Transverse colon (tissue), 4 donors: ENCODE results near the gene TRIM31. TPM values are rescaled to one million over a fixed set of nuclear protein-coding genes. Genes with fewer than 3 reads are reported as not detected.

Experiments used
- DNase-seq: peaks from one replicate; pipeline ENCODE4 v3.0.0-alpha.2; 2019
- H3K27ac ChIP-seq, 4 donors: fragments of 200-600 bp; sonication (generic); 2 replicates each; pipeline ENCODE4 v1.5.1; 2016 to 2018; ENCODE audit warnings: inconsistent platforms in 4 of 4
- H3K27me3 ChIP-seq: fragments of 200-600 bp; sonication (generic); 2 replicates; pipeline ENCODE4 v1.5.1; 2017; ENCODE audit warnings: inconsistent platforms
- H3K36me3 ChIP-seq, 4 donors: fragments of 200-600 bp; sonication (generic); 2 replicates each; pipeline ENCODE4 v1.5.1; 2017 to 2019; ENCODE audit warnings: inconsistent platforms in 4 of 4
- H3K4me1 ChIP-seq, 4 donors: fragments of 200-600 bp; sonication (generic); 2 replicates each; pipeline ENCODE4 v1.5.1; 2017 to 2020; ENCODE audit warnings: inconsistent platforms in 4 of 4
- H3K4me3 ChIP-seq, 4 donors: fragments of 200-600 bp; sonication (generic); 1 replicate in 1 of 4; 2 replicates in 3 of 4; pipeline versions ENCODE4 v1.5.1 to v1.6.1; 2017 to 2019; ENCODE audit warnings: inconsistent platforms in 4 of 4
- H3K9me3 ChIP-seq, 2 donors: fragments of 200-600 bp; sonication (generic); 2 replicates each; pipeline ENCODE4 v1.5.1; 2017 to 2019; ENCODE audit warnings: inconsistent platforms in 2 of 2
- CTCF ChIP-seq, 5 experiments: fragments of 200-600 bp in 3 of 5; fragments of 450-650 bp in 2 of 5; sonication (generic) in 3 of 5; IDR thresholded peaks; 1 replicate in 2 of 5; 2 replicates in 3 of 5; pipeline ENCODE4 v1.5.1; 2016 to 2017; ENCODE audit warnings: antibody characterized with exemption in 5 of 5, inconsistent platforms in 3 of 5, mild to moderate bottlenecking in 2 of 5, moderate library complexity in 1 of 5
- EP300 ChIP-seq: sonication (generic); formaldehyde crosslinking; IDR thresholded peaks from one replicate; pipeline ENCODE4 v1.6.1; 2017; ENCODE audit warnings: antibody characterized with exemption, low read depth
- POLR2A ChIP-seq: fragments of 450-650 bp; IDR thresholded peaks from one replicate; pipeline ENCODE4 v1.6.1; 2016; ENCODE audit warnings: antibody characterized with exemption, mild to moderate bottlenecking, moderate library complexity
- POLR2AphosphoS5 ChIP-seq, 3 donors: sonication (generic); formaldehyde crosslinking; IDR thresholded peaks; one replicate each; pipeline ENCODE4 v1.6.1; 2016; ENCODE audit warnings: antibody characterized with exemption in 3 of 3
- WGBS, 2 donors: methylation state at CpG; one replicate each; pipeline ENCODE4 v1.1.5; 2018; ENCODE audit warnings: low coverage in 1 of 2; 5-methylcytosine and 5-hydroxymethylcytosine counted together
- in situ Hi-C, 4 donors: fragments of 200-750 bp; cut with MboI; loops; one replicate each; pipeline versions ENCODE4 v1.15.0 to v1.15.1; 2017; ENCODE audit warnings: low sequenced_read_pairs in 3 of 4, low pct_ligation_motif_present in 1 of 4, low pct_unique_long_range_greater_than_20kb in 1 of 4
- intact Hi-C: fragments of 100-400 bp; cut with DNase I; formaldehyde crosslinking; loops from one replicate; pipeline ENCODE4 v1.15.1; 2023; ENCODE audit warnings: low total_unique reads
- total RNA-seq, 4 donors: library from RNA; depleted of rRNA; stranded (reverse); fragments of >200 nt; gene quantifications; one replicate each; pipeline ENCODE4 v1.1.0, GENCODE V29; 2016

TRIM31 gene
- total RNA-seq, 4 donors from 2014 or later, result 3.4 to 221 (median 151) TPM

- in situ Hi-C loops (no loop called here), intact Hi-C loops (no loop called here)
- H3K27ac ChIP-seq, result peak overlapping the region; percentile 67 to 79 (median 72)
- peaks cover 0 to 38% (median 28%) of the 10 kb centered on the region in 4 donors for H3K4me1 ChIP-seq
- DNase-seq, result peak; percentile 87
- 0 to 13% methylated on average over 3 to 4 of the region's 4 CpGs for WGBS, 2 donors
- H3K9me3 ChIP-seq, result no peaks in the 10 kb centered on the region
- no peak overlapping the region for H3K4me3 ChIP-seq
- no peaks in the 10 kb centered on the region for H3K36me3 ChIP-seq
- H3K27me3 ChIP-seq, result no peaks in the 10 kb centered on the region
- peak; percentile 10 to 58 (median 48) for TF ChIP-seq POLR2AphosphoS5 (IDR thresholded peaks at IDR 0.05)
- no peak for TF ChIP-seq CTCF (IDR thresholded peaks at IDR 0.05)
These were observed 43.3 kb upstream of the TRIM31 start for GRCh38 chr6:30156262-30156599.

DNA sequence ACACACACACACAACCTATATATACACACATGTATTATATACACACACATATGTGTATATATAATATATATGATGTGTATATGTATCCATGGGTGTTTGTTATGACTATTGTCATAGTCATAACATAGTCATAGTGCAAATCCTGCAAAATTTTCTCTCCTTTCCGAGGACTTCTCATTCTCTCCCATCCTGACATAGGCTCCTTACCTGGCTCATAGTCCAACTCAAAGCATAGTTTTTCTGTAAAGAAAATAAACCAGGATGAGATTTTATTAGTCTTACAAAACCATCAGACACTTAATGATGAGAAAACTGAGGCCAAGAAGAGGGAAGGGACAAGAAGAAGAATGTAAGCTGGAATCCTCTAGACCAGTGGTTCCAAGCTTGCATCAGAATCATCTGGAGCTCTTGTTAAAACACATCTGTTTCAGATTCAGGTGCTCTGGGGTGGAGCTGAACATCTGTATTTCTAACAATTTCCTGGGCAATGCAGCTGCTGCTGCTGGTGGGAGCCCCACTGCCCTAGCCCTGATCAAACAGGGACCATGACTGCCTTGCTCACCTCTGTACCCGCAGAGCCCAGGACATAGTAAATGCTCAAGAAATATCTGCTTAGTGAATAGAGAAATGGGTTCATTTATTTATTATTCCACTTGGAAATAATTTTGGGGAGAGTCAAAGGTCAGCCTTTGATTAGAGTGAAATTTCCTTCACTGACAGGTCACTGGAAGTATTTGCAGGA is 42.8 kb upstream of the TRIM31 start:
- Histone ChIP-seq H3K27me3 (no peaks in the 10 kb centered on the region), H3K4me1 (peaks cover 0 to 38% (median 28%) of the 10 kb centered on the region in 4 donors), H3K27ac (peak overlapping the region; percentile 67 to 79 (median 72)), H3K4me3 (no peak overlapping the region), H3K9me3 (no peaks in the 10 kb centered on the region), H3K36me3 (no peaks in the 10 kb centered on the region)
- no peak for DNase-seq
- intact Hi-C loops, result no loop called here
- TF ChIP-seq POLR2A (no peak), POLR2AphosphoS5 (IDR thresholded peaks at IDR 0.05) (no peak), CTCF (IDR thresholded peaks at IDR 0.05) (no peak), EP300 (no peak)
- WGBS, 2 donors, result 50 to 70% methylated on average over 1 to 2 of the region's 2 CpGs
- in situ Hi-C loops, result no loop called here

- no peak for TF ChIP-seq EP300
- no peak for TF ChIP-seq POLR2A
- peak in 2 of 3 donors; percentile 5 to 70 for TF ChIP-seq POLR2AphosphoS5 (IDR thresholded peaks at IDR 0.05)
- peak in 3 of 5 experiments; percentile 16 to 50 (median 46) for TF ChIP-seq CTCF (IDR thresholded peaks at IDR 0.05)
- Histone ChIP-seq H3K27me3 (no peaks in the 10 kb centered on the region), H3K36me3 (no peaks in the 10 kb centered on the region), H3K9me3 (no peaks in the 10 kb centered on the region), H3K4me3 (peak overlapping the region in 1 of 4 donors; percentile 12), H3K27ac (peak overlapping the region; percentile 67 to 79 (median 72)), H3K4me1 (peaks cover 0 to 38% (median 28%) of the 10 kb centered on the region in 4 donors)
- 28 to 44% methylated on average over 6 to 12 of the region's 12 CpGs for WGBS, 2 donors
- intact Hi-C loops, result no loop called here
- peak; percentile 63 for DNase-seq
- in situ Hi-C loops, result no loop called here
These were observed 42.0 kb upstream of the TRIM31 start for GRCh38 chr6:30154709-30155519.

DNA sequence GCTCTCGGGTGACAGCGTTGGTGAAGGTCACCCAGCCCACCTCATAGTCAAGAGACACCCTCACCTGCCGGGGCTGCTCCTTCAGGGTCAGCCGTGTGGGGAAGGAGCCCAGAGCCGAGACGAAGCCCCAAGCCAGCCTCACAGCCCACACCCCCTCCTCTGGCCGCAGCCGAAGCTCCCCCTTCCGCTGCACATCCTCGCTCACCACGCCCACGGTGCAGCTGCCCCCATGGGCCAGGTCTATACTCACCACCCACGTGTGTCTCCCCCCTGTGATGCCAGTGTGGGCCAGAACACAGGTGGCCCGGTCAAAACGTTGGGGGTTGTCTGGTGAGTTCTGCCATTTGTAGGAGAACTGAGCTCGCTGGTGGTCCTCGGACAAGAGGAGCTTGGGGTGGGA is 41.2 kb upstream of the TRIM31 start:
- no peak for DNase-seq
- intact Hi-C loops (no loop called here), in situ Hi-C loops (no loop called here)
- H3K27ac ChIP-seq, result peak overlapping the region in 3 of 4 donors; percentile 67 to 79 (median 74)
- 83% methylated on average over 17 of the region's 17 CpGs; no CpG with 5 or more reads in 1 of the 2 donors for WGBS, 2 donors
- peaks cover 0 to 38% (median 28%) of the 10 kb centered on the region in 4 donors for H3K4me1 ChIP-seq
- no peaks in the 10 kb centered on the region for H3K9me3 ChIP-seq
- no peaks in the 10 kb centered on the region for H3K27me3 ChIP-seq
- no peak overlapping the region for H3K4me3 ChIP-seq
- no peak for TF ChIP-seq POLR2AphosphoS5 (IDR thresholded peaks at IDR 0.05)
- no peak for TF ChIP-seq POLR2A
- no peak for TF ChIP-seq EP300
- TF ChIP-seq CTCF (IDR thresholded peaks at IDR 0.05), result no peak
- H3K36me3 ChIP-seq, result no peaks in the 10 kb centered on the region
